HL-60 (cell line): ENCODE results near the gene SMARCA4.
"Not testable (repeated sequence)": the region's sequence is repeated elsewhere in the genome, so short reads cannot be mapped to it uniquely, and the experiment has no call there.

ENCODE experiments used
- DNase-seq, 2 experiments: peaks; one replicate each; pipeline ENCODE4 v3.0.0-alpha.2; 2010 to 2020; ENCODE audit warnings: low read depth in 1 of 2, low spot score in 1 of 2
- H3K27ac ChIP-seq: fragments of 250-450 bp; sonication (Bioruptor Pico); replicated peaks from 2 replicates; pipeline ENCODE4 v1.5.1; 2020; ENCODE audit warnings: mild to moderate bottlenecking, moderate library complexity
- H3K27me3 ChIP-seq: fragments of 250-450 bp; sonication (Bioruptor Pico); 2 replicates; pipeline ENCODE4 v1.5.1; 2021; ENCODE audit warnings: mild to moderate bottlenecking, moderate library complexity; ENCODE audit not compliant: insufficient read depth, poor library complexity, severe bottlenecking
- H3K4me3 ChIP-seq: replicated peaks from 2 replicates; pipeline ENCODE4 v1.5.1; 2011; ENCODE audit warnings: mild to moderate bottlenecking, control low read depth, low read length; ENCODE audit not compliant: insufficient read depth
- CTCF ChIP-seq: IDR thresholded peaks from one replicate; pipeline ENCODE4 v1.5.1; 2011; ENCODE audit warnings: low read length, control low read depth, inconsistent platforms; ENCODE audit not compliant: insufficient read depth
- GABPA ChIP-seq: IDR thresholded peaks from 2 replicates; pipeline ENCODE4 v1.6.1; 2012; ENCODE audit warnings: low read depth
- POLR2AphosphoS5 ChIP-seq: IDR thresholded peaks from 2 replicates; pipeline ENCODE4 v1.6.1; 2012; ENCODE audit warnings: low read depth
- REST ChIP-seq: IDR thresholded peaks from 2 replicates; pipeline ENCODE4 v1.6.1; 2012; ENCODE audit warnings: low read depth; ENCODE audit not compliant: insufficient replicate concordance
- SPI1 ChIP-seq: IDR thresholded peaks from 2 replicates; pipeline ENCODE4 v1.6.1; 2012; ENCODE audit warnings: low read depth, mild to moderate bottlenecking, borderline replicate concordance

The SMARCA4 gene

GRCh38 chr19:11092181-11092538 is 131.3 kb downstream of the SMARCA4 start:
- no peak overlapping the region for H3K4me3 ChIP-seq
- H3K27me3 ChIP-seq = no peaks in the 10 kb centered on the region
- peak overlapping the region; percentile 90 for H3K27ac ChIP-seq
- DNase-seq = peak in 1 of 2 experiments; percentile 25
- no peak for TF ChIP-seq POLR2AphosphoS5
- TF ChIP-seq REST = no peak
- TF ChIP-seq GABPA = no peak
- no peak for TF ChIP-seq SPI1
- TF ChIP-seq CTCF = no peak

GRCh38 chr19:11093689-11094238 is 132.9 kb downstream of the SMARCA4 start:
- DNase-seq = no peak
- Histone ChIP-seq H3K27me3 (no peaks in the 10 kb centered on the region), H3K27ac (peak overlapping the region; percentile 90), H3K4me3 (no peak overlapping the region)
- TF ChIP-seq REST = no peak

GRCh38 chr19:11094520-11094894 is 133.7 kb downstream of the SMARCA4 start:
- no peak for DNase-seq
- Histone ChIP-seq H3K27me3 (no peaks in the 10 kb centered on the region), H3K27ac (peak overlapping the region; percentile 17), H3K4me3 (no peak overlapping the region)
- TF ChIP-seq REST = no peak

GRCh38 chr19:11096210-11096841 is 135.5 kb downstream of the SMARCA4 start:
- TF ChIP-seq POLR2AphosphoS5 (no peak), SPI1 (no peak; the same call in 1 of the 2 replicates), GABPA (no peak), REST (no peak), CTCF (no peak)
- Histone ChIP-seq H3K27me3 (no peaks in the 10 kb centered on the region), H3K27ac (peak overlapping the region; percentile 30), H3K4me3 (no peak overlapping the region)
- DNase-seq = no peak

GRCh38 chr19:11097367-11097766 is 136.5 kb downstream of the SMARCA4 start:
- not testable (repeated sequence) for DNase-seq, H3K4me3 ChIP-seq, H3K27ac ChIP-seq, H3K27me3 ChIP-seq
